Panc1 (cell line): ENCODE results near the gene TLCD3B. TPM values are rescaled to one million over a fixed set of nuclear protein-coding genes. Genes with fewer than 3 reads are reported as not detected.

Experiments
- ATAC-seq: fragments of 200-7000 bp; cut with Tn5 transposase; 2 replicates; pipeline ENCODE4 v1.9.1; 2020; ENCODE audit warnings: mild to moderate bottlenecking, moderate library complexity
- BruUV-seq: library from RNA; stranded (reverse); fragments of 400-500 nt; replicated peaks from 2 replicates; lab custom pipeline; 2021; lab: Mats Ljungman, UMichigan
- CTCF ChIA-PET: fragments of 300-600 bp; sonication (Branson Sonifier 250); formaldehyde crosslinking; loops from one replicate; lab custom pipeline; 2022; ENCODE audit warnings: antibody characterized with exemption; lab: Charles Lee
- POLR2A ChIA-PET: fragments of 300-600 bp; sonication (Branson Sonifier 250); formaldehyde crosslinking; loops from one replicate; lab custom pipeline; 2022; ENCODE audit warnings: antibody characterized with exemption; lab: Charles Lee
- DNase-seq: peaks from one replicate; pipeline ENCODE4 v3.0.0-alpha.2; 2010; ENCODE audit warnings: low read depth, low spot score
- H3K27ac ChIP-seq: 2 replicates; pipeline ENCODE4 v1.5.1; 2011; ENCODE audit warnings: mild to moderate bottlenecking, low read length, inconsistent platforms
- H3K27me3 ChIP-seq: fragments of 200-500 bp; sonication (Bioruptor generic); 2 replicates; pipeline ENCODE4 v1.6.0; 2014; ENCODE audit warnings: low read length, inconsistent platforms; ENCODE audit not compliant: control insufficient read depth, insufficient read depth
- H3K36me3 ChIP-seq: fragments of 200-500 bp; sonication (Bioruptor generic); 2 replicates; pipeline ENCODE4 v1.5.1; 2014; ENCODE audit warnings: inconsistent platforms, mild to moderate bottlenecking, low read length, moderate library complexity; ENCODE audit not compliant: control insufficient read depth, insufficient read depth
- H3K4me1 ChIP-seq: 2 replicates; pipeline ENCODE4 v1.5.1; 2011; ENCODE audit warnings: inconsistent platforms, mild to moderate bottlenecking, low read length, moderate library complexity; ENCODE audit not compliant: control insufficient read depth, insufficient read depth
- H3K4me3 ChIP-seq, 2 experiments: 2 replicates each; pipeline ENCODE4 v1.5.1; 2011 to 2012; ENCODE audit warnings: low read depth in 2 of 2, low read length in 2 of 2, mild to moderate bottlenecking in 2 of 2, inconsistent platforms in 1 of 2, moderate library complexity in 1 of 2
- H3K9me3 ChIP-seq: fragments of 200-500 bp; sonication (Bioruptor generic); 2 replicates; pipeline ENCODE4 v1.5.1; 2014; ENCODE audit warnings: low read depth, mild to moderate bottlenecking, inconsistent platforms, low read length, moderate library complexity; ENCODE audit not compliant: control insufficient read depth, insufficient read depth
- POLR2AphosphoS5 ChIP-seq: IDR thresholded peaks from 2 replicates; pipeline ENCODE4 v1.6.1; 2012; ENCODE audit warnings: mild to moderate bottlenecking, low read depth, low read length, moderate library complexity
- SIN3A ChIP-seq: IDR thresholded peaks from 2 replicates; pipeline ENCODE4 v1.6.1; 2012; ENCODE audit warnings: low read depth, mild to moderate bottlenecking, low read length, moderate library complexity, borderline replicate concordance; ENCODE audit not compliant: insufficient read depth
- TCF7L2 ChIP-seq: IDR thresholded peaks from 2 replicates; pipeline ENCODE4 v1.6.1; 2011; ENCODE audit warnings: mild to moderate bottlenecking, low read depth, low read length, inconsistent platforms
- in situ Hi-C: cut with HindIII; loops from 2 replicates; pipeline ENCODE4 v1.10.0; 2016; ENCODE audit warnings: low sequenced_read_pairs, low pct_unique_long_range_greater_than_20kb
- intact Hi-C: fragments of 100-400 bp; cut with micrococcal nuclease; formaldehyde crosslinking; loops from one replicate; pipeline ENCODE4 v1.10.0; 2022; ENCODE audit not compliant: unreplicated experiment
- total RNA-seq: library from RNA; stranded (reverse); gene quantifications from one replicate; pipeline ENCODE4 v1.2.1, GENCODE V29; 2021; ENCODE audit not compliant: unreplicated experiment
- TF ChIP-seq, protein P1 (sequence below), 2 experiments: IDR thresholded peaks; 2 replicates each; pipeline ENCODE4 v1.6.1; 2011 to 2012; ENCODE audit warnings: low read depth in 2 of 2, control low read depth in 1 of 2, low read length in 1 of 2, mild to moderate bottlenecking in 1 of 2, moderate library complexity in 1 of 2; ENCODE audit not compliant: insufficient read depth in 1 of 2
- TF ChIP-seq, protein P2 (sequence below): fragments of 450-650 bp; IDR thresholded peaks from 2 replicates; pipeline ENCODE4 v1.5.1; 2017; ENCODE audit warnings: mild to moderate bottlenecking

TLCD3B gene
- total RNA-seq, 1 experiment from 2014 or later = 3.5 TPM

DNA sequence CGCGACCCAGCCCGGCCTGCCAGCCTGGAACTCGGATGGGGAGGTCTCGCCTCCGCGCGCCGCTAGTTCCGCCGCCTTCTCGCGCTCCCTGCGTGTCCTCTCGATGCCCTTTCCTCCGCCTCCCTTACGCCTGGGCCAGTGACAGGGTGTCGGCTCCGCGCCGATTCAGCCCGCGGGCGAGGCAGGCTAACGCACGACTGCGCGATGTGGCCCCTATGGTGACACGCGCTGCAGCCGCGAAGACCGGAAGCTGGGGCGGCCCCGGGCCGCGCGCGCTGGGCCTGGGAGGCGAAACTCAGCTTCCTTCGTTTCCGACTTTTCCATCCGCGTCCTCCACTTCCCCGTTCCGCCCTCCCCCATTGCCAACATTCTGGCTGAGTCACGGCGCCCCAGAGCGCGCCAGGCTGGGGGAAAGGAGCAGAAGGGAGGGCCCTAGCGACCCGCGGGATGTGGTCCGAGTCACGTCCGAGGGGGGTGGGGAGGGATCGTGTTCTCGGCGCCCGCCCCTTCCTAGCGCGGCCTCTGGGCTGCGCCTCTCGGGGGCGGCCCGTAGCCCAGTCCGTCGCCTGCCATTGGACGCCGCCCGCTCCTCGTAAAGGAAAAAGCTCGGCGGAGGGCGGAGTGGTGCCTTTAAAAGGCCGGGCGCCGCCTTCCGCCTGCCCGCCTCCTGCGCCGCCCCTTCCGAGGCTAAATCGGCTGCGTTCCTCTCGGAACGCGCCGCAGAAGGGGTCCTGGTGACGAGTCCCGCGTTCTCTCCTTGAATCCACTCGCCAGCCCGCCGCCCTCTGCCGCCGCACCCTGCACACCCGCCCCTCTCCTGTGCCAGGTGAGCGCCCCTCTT, 34.3 kb upstream of the TLCD3B start, which contains the start of gene ALDOA:
ALDOA (plus strand) TSS at position 659 of the 841 bp plus-strand sequence. CDS start 1,138 bp downstream, outside the sequence.
- DNase-seq (peak; percentile 86), ATAC-seq (peak; percentile 88)
- BruUV-seq = TSS peak; percentile 89
- Histone ChIP-seq H3K27me3 (no peaks in the 10 kb centered on the region), H3K36me3 (peaks cover 31% of the 10 kb centered on the region), H3K9me3 (no peaks in the 10 kb centered on the region), H3K4me1 (peaks cover 41% of the 10 kb centered on the region), H3K4me3 (peak within 1 kb of the TSS; percentile 90 to 92), H3K27ac (peak within 1 kb of the TSS; percentile 96)
- peak; percentile 86 for TF ChIP-seq POLR2AphosphoS5
- peak; percentile 27; the same call in 1 of the 2 replicates for TF ChIP-seq SIN3A
- no peak; the same call in 1 of the 2 replicates for TF ChIP-seq TCF7L2
- TF ChIP-seq, protein P1, sequence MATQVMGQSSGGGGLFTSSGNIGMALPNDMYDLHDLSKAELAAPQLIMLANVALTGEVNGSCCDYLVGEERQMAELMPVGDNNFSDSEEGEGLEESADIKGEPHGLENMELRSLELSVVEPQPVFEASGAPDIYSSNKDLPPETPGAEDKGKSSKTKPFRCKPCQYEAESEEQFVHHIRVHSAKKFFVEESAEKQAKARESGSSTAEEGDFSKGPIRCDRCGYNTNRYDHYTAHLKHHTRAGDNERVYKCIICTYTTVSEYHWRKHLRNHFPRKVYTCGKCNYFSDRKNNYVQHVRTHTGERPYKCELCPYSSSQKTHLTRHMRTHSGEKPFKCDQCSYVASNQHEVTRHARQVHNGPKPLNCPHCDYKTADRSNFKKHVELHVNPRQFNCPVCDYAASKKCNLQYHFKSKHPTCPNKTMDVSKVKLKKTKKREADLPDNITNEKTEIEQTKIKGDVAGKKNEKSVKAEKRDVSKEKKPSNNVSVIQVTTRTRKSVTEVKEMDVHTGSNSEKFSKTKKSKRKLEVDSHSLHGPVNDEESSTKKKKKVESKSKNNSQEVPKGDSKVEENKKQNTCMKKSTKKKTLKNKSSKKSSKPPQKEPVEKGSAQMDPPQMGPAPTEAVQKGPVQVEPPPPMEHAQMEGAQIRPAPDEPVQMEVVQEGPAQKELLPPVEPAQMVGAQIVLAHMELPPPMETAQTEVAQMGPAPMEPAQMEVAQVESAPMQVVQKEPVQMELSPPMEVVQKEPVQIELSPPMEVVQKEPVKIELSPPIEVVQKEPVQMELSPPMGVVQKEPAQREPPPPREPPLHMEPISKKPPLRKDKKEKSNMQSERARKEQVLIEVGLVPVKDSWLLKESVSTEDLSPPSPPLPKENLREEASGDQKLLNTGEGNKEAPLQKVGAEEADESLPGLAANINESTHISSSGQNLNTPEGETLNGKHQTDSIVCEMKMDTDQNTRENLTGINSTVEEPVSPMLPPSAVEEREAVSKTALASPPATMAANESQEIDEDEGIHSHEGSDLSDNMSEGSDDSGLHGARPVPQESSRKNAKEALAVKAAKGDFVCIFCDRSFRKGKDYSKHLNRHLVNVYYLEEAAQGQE (IDR thresholded peaks at IDR 0.05; ENCODE audit: insufficient read depth in 1 of 2, low read depth in 2 of 2, low read length in 1 of 2) = peak in 1 of 2 experiments; percentile 35; a peak in 1 of 4 replicates
- TF ChIP-seq, protein P2, sequence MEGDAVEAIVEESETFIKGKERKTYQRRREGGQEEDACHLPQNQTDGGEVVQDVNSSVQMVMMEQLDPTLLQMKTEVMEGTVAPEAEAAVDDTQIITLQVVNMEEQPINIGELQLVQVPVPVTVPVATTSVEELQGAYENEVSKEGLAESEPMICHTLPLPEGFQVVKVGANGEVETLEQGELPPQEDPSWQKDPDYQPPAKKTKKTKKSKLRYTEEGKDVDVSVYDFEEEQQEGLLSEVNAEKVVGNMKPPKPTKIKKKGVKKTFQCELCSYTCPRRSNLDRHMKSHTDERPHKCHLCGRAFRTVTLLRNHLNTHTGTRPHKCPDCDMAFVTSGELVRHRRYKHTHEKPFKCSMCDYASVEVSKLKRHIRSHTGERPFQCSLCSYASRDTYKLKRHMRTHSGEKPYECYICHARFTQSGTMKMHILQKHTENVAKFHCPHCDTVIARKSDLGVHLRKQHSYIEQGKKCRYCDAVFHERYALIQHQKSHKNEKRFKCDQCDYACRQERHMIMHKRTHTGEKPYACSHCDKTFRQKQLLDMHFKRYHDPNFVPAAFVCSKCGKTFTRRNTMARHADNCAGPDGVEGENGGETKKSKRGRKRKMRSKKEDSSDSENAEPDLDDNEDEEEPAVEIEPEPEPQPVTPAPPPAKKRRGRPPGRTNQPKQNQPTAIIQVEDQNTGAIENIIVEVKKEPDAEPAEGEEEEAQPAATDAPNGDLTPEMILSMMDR = no peak
- ChIA-PET POLR2A (interaction anchor here (0.5 to 1.3 kb wide), 5 partner anchors 9 to 693 kb away, joined by 3 to 11 read pairs (median 5); a partner anchor contains a TSS), CTCF (interaction anchor here (0.5 to 0.6 kb wide), 2 partner anchors 21 to 344 kb away, joined by 3 read pairs; no protein-coding TSS in a partner anchor)
- intact Hi-C loops (no loop called here), in situ Hi-C loops (no loop called here)

GRCh38 chr16:30064729-30065101, 33.6 kb upstream of the TLCD3B start:
- DNase-seq (no peak), ATAC-seq (peak; percentile 7; the same call in 1 of the 2 replicates)
- peaks cover 36% of the 10 kb centered on the region for H3K4me1 ChIP-seq
- CTCF ChIA-PET = no interaction called here
- BruUV-seq = no TSS peak
- no peaks in the 10 kb centered on the region for H3K27me3 ChIP-seq
- TF ChIP-seq, protein P2 = no peak
- no peak for TF ChIP-seq POLR2AphosphoS5
- no peak for TF ChIP-seq TCF7L2
- TF ChIP-seq, protein P1 (IDR thresholded peaks at IDR 0.05; ENCODE audit: insufficient read depth in 1 of 2, low read depth in 2 of 2, low read length in 1 of 2) = no peak
- no peak for TF ChIP-seq SIN3A
- peak overlapping the region; percentile 91 for H3K27ac ChIP-seq
- peak overlapping the region; percentile 67 to 90 for H3K4me3 ChIP-seq
- POLR2A ChIA-PET = interaction anchor here (1.3 kb wide), 1 partner anchor 12 kb away, joined by 5 read pairs; a partner anchor contains a TSS
- no peaks in the 10 kb centered on the region for H3K9me3 ChIP-seq
- intact Hi-C loops (no loop called here), in situ Hi-C loops (no loop called here)
- H3K36me3 ChIP-seq = peaks cover 27% of the 10 kb centered on the region
